Measurements from ENCODE around the gene DIAPH3.

GRCh38 chr13:59710996-59711701 lies 452.6 kb downstream of the DIAPH3 start:
- TF ChIP-seq, protein P1, sequence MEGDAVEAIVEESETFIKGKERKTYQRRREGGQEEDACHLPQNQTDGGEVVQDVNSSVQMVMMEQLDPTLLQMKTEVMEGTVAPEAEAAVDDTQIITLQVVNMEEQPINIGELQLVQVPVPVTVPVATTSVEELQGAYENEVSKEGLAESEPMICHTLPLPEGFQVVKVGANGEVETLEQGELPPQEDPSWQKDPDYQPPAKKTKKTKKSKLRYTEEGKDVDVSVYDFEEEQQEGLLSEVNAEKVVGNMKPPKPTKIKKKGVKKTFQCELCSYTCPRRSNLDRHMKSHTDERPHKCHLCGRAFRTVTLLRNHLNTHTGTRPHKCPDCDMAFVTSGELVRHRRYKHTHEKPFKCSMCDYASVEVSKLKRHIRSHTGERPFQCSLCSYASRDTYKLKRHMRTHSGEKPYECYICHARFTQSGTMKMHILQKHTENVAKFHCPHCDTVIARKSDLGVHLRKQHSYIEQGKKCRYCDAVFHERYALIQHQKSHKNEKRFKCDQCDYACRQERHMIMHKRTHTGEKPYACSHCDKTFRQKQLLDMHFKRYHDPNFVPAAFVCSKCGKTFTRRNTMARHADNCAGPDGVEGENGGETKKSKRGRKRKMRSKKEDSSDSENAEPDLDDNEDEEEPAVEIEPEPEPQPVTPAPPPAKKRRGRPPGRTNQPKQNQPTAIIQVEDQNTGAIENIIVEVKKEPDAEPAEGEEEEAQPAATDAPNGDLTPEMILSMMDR (IDR thresholded peaks at IDR 0.05), result no peak
- TF ChIP-seq POLR2A (IDR thresholded peaks at IDR 0.05), result no peak

Data from prostate gland (tissue), 2 donors.